Uterine smooth muscle cell (primary cell): ENCODE results near the gene PLEKHG5. TPM values are rescaled to one million over a fixed set of nuclear protein-coding genes. Genes with fewer than 3 reads are reported as not detected.

Experiments
- total RNA-seq: library from RNA; depleted of rRNA; stranded (reverse); fragments of >200 nt; gene quantifications from 2 replicates; pipeline ENCODE4 v1.2.3, GENCODE V29; 2014

Gene PLEKHG5
- total RNA-seq: 14.7 and 17.0 TPM in 2 replicates

GRCh38 chr1:6491480-6491962 lies at the start of gene PLEKHG5:
PLEKHG5 (minus strand) TSS chr1:6491667; CDS start chr1:6477571, 14,096 bp downstream.

GRCh38 chr1:6466023-6466422 lies 25.4 kb downstream of the PLEKHG5 start, which contains the start of gene TNFRSF25:
TNFRSF25 (minus strand) TSS chr1:6466173; CDS start chr1:6466107, 66 bp downstream.

GRCh38 chr1:6424619-6425593 lies 66.6 kb downstream of the PLEKHG5 start, which contains the start of gene ESPN:
ESPN (plus strand) TSS chr1:6424776; CDS start chr1:6424956, 180 bp downstream.

GRCh38 chr1:6419804-6420453 lies 71.5 kb downstream of the PLEKHG5 start, which contains the start of gene HES2:
HES2 (minus strand) TSS chr1:6419919; CDS start chr1:6419820, 99 bp downstream.

Other genes with a start within 250 kb of the PLEKHG5 start
- not detected in 2 replicates for gene HES3, start 247.5 kb downstream of the PLEKHG5 start, total RNA-seq
- gene GPR153, start 230.6 kb downstream of the PLEKHG5 start, total RNA-seq: 3.0 and 7.9 TPM in 2 replicates
- 31.4 and 39.6 TPM in 2 replicates for gene ACOT7, start 97.9 kb downstream of the PLEKHG5 start, total RNA-seq
- gene HES2, start 71.7 kb downstream of the PLEKHG5 start, total RNA-seq: under 0.01 TPM in 1 of 2 replicates, not detected in the other
- gene ESPN, start 66.9 kb downstream of the PLEKHG5 start, total RNA-seq: 0.62 TPM in 1 of 2 replicates, not detected in the other
- gene TNFRSF25, start 25.5 kb downstream of the PLEKHG5 start, total RNA-seq: 2.9 and 4.5 TPM in 2 replicates
- 22.2 and 24.6 TPM in 2 replicates for gene NOL9, start 62.8 kb upstream of the PLEKHG5 start, total RNA-seq
- gene TAS1R1, start 63.6 kb upstream of the PLEKHG5 start, total RNA-seq: not detected in 2 replicates
- gene ZBTB48, start 88.3 kb upstream of the PLEKHG5 start, total RNA-seq: 17.4 and 19.2 TPM in 2 replicates
- 71.9 and 94.2 TPM in 2 replicates for gene KLHL21, start 111.2 kb upstream of the PLEKHG5 start, total RNA-seq
- 18.6 and 19.9 TPM in 2 replicates for gene PHF13, start 122.1 kb upstream of the PLEKHG5 start, total RNA-seq
- 25.7 and 31.0 TPM in 2 replicates for gene THAP3, start 133.2 kb upstream of the PLEKHG5 start, total RNA-seq
- 28.9 and 37.4 TPM in 2 replicates for gene DNAJC11, start 210.1 kb upstream of the PLEKHG5 start, total RNA-seq